MM.1S (cell line): ENCODE measurements around the gene TRIM41.
"Not testable (repeated sequence)": the region's sequence is repeated elsewhere in the genome, so short reads cannot be mapped to it uniquely, and the experiment has no call there.

Experiments
- CTCF ChIP-seq: fragments of 300-600 bp; sonication (generic); IDR thresholded peaks from 2 replicates; pipeline ENCODE4 v1.5.1; 2016; ENCODE audit warnings: antibody characterized with exemption, low read length, mixed read lengths
- EZH2 ChIP-seq: fragments of 300-600 bp; sonication (generic); optimal IDR thresholded peaks from 2 replicates; pipeline ENCODE3; 2017; ENCODE audit warnings: low read depth, mild to moderate bottlenecking, antibody characterized with exemption, low read length, mixed read lengths

GRCh38 chr5:181267291-181267904, 44.3 kb downstream of the TRIM41 start:
- TF ChIP-seq EZH2, CTCF: not testable (repeated sequence)
